ENCODE results near the gene MYO1G.

MYO1G gene

DNA sequence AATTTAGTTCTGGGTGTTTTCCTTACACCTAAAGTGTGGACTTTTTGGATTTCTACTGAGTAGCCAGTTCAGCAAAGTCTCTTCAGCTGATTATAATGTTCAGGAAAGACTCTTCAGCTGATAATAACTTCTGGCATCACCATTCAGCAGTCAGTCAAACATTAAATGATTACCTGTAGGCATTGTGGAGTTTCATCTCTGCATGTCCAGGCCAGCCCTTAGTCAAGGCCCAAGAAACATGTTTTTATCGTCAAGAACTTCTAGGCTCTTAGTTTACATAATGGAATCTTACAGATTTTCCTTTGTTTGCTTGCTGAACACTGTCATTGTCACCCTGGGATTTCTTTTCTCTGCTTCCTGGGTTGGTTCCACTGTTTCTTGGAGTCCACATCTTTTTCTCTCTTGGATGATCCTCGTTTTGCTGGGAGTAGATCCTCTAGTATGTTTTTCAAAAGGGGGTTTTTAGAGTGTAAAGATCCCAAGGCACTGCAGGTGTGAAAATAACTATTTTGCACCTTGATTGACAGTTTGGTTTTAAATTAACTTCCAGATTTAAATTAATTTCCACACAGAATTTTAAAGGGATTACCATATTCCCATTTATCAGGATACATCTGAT, 45.4 kb upstream of the MYO1G start:
- H3K27ac ChIP-seq, result no peak overlapping the region
- POLR2A ChIA-PET (ENCODE audit: low non-redundant PET), result interaction anchor here (0.6 kb wide), 1 partner anchor 139 kb away, joined by 12 read pairs; the partner anchor contains the start of gene PURB
- TF ChIP-seq CTCF (conservative IDR thresholded peaks at IDR 0.05; ENCODE audit: low read depth), result no peak
- CTCF ChIA-PET, result interaction anchor here (0.7 kb wide), 1 partner anchor 823 kb away, joined by 3 read pairs; no protein-coding TSS in a partner anchor
- no peak for DNase-seq (ENCODE audit: low spot score)

DNA sequence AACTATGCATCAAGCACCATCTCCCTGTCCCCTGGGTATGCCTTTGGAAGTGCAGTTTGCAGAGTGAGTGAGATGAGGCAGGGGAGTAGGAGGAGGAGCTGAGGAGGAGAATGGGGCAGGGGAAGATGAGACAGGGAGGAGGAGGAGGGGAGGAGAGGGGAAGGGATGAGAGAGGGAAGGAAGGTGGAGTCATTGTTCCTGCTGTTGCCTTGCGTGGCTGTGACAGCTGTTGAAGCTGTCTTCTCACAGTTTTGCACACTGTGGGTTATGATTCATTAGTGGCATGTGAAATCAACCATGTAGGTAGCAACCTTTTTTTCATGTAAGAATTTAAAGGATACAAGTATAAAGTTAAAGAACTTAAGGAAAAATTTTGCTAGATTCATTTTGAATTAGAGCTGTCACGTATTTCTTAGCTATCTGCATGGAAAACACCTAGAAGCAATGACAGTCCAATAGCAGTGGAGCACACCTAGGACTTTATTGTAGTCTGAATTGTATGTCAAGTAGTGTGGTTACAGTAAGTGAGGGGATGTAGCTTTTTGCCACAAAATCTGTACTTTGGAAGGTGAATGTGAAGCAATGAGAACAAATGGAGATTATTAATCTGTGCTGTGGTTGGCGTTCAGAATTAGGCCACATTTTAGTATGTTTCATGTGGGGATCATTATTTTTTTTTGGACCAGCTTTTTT, 42.9 kb upstream of the MYO1G start:
- H3K27ac ChIP-seq, result peak overlapping the region; percentile 46
- CTCF ChIA-PET, result interaction anchor here (0.6 to 0.8 kb wide), 2 partner anchors 17 to 1624 kb away, joined by 3 to 4 read pairs; no protein-coding TSS in a partner anchor
- no peak for TF ChIP-seq CTCF (conservative IDR thresholded peaks at IDR 0.05; ENCODE audit: low read depth)
- POLR2A ChIA-PET (ENCODE audit: low non-redundant PET), result no interaction called here
- DNase-seq (ENCODE audit: low spot score), result no peak

DNA sequence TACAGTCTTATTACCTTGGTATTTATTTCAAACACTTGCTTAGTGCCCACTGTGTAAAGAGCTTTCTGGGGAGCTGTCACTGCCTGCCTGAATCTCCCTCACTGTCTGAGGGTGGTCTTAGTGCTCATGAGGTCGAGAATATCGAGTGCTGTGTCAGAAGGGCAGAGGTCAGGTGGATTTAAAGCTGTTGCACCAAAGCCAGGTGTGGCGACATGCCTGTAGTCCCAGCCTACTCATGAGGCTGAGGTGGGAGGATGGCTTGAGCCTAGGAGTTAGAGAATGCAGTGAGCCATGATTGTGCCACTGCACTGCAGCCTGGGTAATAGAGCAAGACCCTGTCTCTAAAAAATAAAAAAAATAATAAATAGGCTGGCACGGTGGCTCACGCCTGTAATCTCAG, 42.1 kb upstream of the MYO1G start:
- no peak for DNase-seq (ENCODE audit: low spot score)
- POLR2A ChIA-PET (ENCODE audit: low non-redundant PET), result no interaction called here
- no peak for TF ChIP-seq CTCF (conservative IDR thresholded peaks at IDR 0.05; ENCODE audit: low read depth)
- CTCF ChIA-PET, result no interaction called here
- H3K27ac ChIP-seq, result peak overlapping the region; percentile 46

GRCh38 chr7:45017253-45017652, 38.4 kb upstream of the MYO1G start:
- no peak for DNase-seq (ENCODE audit: low spot score)

DNA sequence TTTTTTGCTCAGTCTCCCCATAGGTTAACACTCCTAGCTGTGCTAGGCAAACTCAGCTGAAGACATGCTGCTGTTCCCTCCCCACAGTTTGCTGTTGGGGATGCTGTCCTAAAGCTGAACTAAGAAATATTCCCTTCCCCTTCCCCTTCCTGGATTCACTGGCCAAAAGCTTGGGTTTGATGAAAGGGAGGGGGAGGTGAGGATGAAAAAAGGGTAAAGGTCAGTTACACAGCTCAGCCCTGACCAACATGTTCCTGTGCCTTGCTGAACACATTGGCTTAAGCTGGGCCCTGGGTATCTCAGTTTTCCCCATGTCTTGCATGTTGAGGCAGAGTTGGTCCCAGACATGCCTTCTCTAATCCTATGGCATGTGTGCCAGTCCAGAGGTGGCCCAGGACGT, 36.5 kb upstream of the MYO1G start:
- CTCF ChIA-PET, result interaction anchor here (0.6 kb wide), 1 partner anchor 540 kb away, joined by 3 read pairs; no protein-coding TSS in a partner anchor
- POLR2A ChIA-PET (ENCODE audit: low non-redundant PET), result interaction anchor here (0.6 kb wide), 1 partner anchor 55 kb away, joined by 4 read pairs; no protein-coding TSS in a partner anchor
- TF ChIP-seq CTCF (conservative IDR thresholded peaks at IDR 0.05; ENCODE audit: low read depth), result no peak
- H3K27ac ChIP-seq, result peak overlapping the region; percentile 43
- DNase-seq (ENCODE audit: low spot score), result no peak

More at GRCh38 chr7:45017253-45017652, 38.4 kb upstream of the MYO1G start:
- POLR2A ChIA-PET (ENCODE audit: low non-redundant PET), result no interaction called here
- CTCF ChIA-PET, result no interaction called here
- no peak for TF ChIP-seq CTCF (conservative IDR thresholded peaks at IDR 0.05; ENCODE audit: low read depth)
- H3K27ac ChIP-seq, result no peak overlapping the region

GRCh38 chr7:45013465-45013967, 34.7 kb upstream of the MYO1G start:
- ChIA-PET CTCF (no interaction called here), POLR2A (ENCODE audit: low non-redundant PET) (no interaction called here)
- TF ChIP-seq CTCF (conservative IDR thresholded peaks at IDR 0.05; ENCODE audit: low read depth), result no peak
- no peak for DNase-seq (ENCODE audit: low spot score)
- no peak overlapping the region for H3K27ac ChIP-seq

Data from RWPE1 (cell line).